Measurements from ENCODE around the gene XAGE1A. TPM values are rescaled to one million over a fixed set of nuclear protein-coding genes. Genes with fewer than 3 reads are reported as not detected.
"Not testable (repeated sequence)": the region's sequence is repeated elsewhere in the genome, so short reads cannot be mapped to it uniquely, and the experiment has no call there.

The XAGE1A gene
- total RNA-seq, 2 donors from 2014 or later: not detected

DNA sequence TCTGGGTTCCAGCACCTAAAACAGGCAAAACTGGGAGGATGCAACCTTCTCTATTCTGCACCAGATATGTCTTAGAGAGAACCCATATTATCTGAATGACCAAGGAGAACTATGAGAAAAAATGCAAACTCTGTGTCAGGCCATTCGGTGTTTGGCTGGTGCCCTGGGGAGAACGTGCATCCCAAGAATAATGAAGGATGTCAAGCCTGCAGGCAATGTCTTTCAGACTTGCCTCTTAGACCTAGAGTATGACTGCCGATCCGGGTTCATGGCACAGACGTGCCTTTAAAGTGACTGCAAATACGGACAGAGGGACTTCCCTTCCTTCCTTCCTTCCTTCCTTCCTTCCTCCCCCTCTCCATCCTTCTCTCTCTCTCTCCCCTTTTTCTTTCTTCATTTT is 14.3 kb downstream of the XAGE1A start:
- no peak overlapping the region for H3K4me3 ChIP-seq
- no peak for ATAC-seq (ENCODE audit: insufficient number of reproducible peaks, low FRiP score, low read depth)

DNA sequence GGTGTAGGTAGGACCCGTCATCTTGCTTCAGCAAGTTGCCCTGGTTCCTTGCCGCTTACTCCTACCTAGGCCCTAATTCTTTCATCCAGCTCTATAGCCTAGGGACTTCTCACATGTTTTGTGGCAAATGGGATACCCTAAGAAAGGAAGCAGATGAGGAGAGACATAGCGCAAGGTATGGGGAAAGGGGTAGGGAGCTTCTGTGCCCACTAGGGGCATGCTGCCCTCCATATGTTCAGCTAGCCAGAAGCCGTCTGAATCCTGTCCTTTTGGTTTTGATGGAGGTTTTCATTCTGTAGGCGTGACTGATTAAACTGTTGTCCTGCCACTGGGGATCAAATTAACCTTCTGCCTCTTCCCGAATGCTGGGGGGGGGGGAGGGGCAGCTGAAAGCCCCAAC is 15.5 kb downstream of the XAGE1A start:
- not testable (repeated sequence) for ATAC-seq (ENCODE audit: insufficient number of reproducible peaks, low FRiP score, low read depth); H3K9me3 ChIP-seq; H3K27me3 ChIP-seq (replicated peaks; ENCODE audit: insufficient read depth); H3K4me3 ChIP-seq; H3K36me3 ChIP-seq; DNase-seq (ENCODE audit: low spot score); H3K27ac ChIP-seq; H3K4me1 ChIP-seq (ENCODE audit: control insufficient read depth in 1 of 2, low read depth in 2 of 2)

More for the DNA sequence above, 14.3 kb downstream of the XAGE1A start:
- Histone ChIP-seq H3K27me3 (replicated peaks; ENCODE audit: insufficient read depth) (no peaks in the 10 kb centered on the region), H3K9me3 (no peaks in the 10 kb centered on the region), H3K4me1 (ENCODE audit: control insufficient read depth in 1 of 2, low read depth in 2 of 2) (no peaks in the 10 kb centered on the region), H3K36me3 (no peaks in the 10 kb centered on the region), H3K27ac (no peak overlapping the region)
- no peak for DNase-seq (ENCODE audit: low spot score)
- TF ChIP-seq, protein P1, sequence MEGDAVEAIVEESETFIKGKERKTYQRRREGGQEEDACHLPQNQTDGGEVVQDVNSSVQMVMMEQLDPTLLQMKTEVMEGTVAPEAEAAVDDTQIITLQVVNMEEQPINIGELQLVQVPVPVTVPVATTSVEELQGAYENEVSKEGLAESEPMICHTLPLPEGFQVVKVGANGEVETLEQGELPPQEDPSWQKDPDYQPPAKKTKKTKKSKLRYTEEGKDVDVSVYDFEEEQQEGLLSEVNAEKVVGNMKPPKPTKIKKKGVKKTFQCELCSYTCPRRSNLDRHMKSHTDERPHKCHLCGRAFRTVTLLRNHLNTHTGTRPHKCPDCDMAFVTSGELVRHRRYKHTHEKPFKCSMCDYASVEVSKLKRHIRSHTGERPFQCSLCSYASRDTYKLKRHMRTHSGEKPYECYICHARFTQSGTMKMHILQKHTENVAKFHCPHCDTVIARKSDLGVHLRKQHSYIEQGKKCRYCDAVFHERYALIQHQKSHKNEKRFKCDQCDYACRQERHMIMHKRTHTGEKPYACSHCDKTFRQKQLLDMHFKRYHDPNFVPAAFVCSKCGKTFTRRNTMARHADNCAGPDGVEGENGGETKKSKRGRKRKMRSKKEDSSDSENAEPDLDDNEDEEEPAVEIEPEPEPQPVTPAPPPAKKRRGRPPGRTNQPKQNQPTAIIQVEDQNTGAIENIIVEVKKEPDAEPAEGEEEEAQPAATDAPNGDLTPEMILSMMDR (IDR thresholded peaks at IDR 0.05): no peak

DNA sequence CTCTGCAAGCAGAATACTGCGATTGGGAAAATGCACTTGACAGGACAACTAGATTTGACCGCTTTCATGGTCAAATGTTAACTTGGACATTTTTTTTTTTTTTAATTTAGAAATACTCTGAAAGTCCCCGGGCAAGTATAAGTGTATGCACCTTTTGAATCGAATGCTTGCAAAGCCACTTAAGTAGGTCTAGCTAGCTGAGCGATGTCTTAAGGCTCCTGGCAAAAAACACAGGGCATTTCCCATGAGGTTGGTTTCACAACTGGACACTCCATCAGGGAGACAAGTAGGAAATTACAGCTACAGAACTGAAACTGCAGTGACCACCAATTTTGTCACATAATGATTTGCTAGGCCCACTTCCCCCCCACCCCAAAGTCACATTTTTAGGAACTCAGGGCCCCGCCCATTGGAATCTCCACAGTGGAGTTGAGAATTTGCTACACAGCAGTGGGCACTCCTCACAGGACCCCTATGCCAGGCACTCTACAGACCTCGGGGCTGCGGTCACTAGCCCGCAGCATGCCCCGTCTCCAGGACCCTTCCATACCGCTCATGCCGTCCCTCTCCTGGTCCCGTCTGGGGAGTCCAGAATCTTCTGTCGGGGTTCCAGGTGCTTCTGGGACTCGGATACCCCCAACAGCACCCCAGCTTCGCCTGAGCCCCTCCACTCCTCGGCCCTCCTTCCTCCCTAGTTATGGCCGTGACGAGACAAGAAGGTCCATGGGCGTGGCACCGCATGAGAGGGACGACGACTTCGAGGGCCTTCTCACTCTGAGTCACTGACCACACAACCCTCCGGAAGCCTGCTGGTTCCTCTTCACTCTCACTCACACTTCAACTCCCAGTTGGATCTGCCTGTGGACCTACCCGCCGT is 20.7 kb downstream of the XAGE1A start:
- not testable (repeated sequence) for H3K9me3 ChIP-seq; H3K27ac ChIP-seq; H3K4me1 ChIP-seq (ENCODE audit: control insufficient read depth in 1 of 2, low read depth in 2 of 2); H3K27me3 ChIP-seq (replicated peaks; ENCODE audit: insufficient read depth); H3K36me3 ChIP-seq; ATAC-seq (ENCODE audit: insufficient number of reproducible peaks, low FRiP score, low read depth); H3K4me3 ChIP-seq; DNase-seq (ENCODE audit: low spot score)

DNA sequence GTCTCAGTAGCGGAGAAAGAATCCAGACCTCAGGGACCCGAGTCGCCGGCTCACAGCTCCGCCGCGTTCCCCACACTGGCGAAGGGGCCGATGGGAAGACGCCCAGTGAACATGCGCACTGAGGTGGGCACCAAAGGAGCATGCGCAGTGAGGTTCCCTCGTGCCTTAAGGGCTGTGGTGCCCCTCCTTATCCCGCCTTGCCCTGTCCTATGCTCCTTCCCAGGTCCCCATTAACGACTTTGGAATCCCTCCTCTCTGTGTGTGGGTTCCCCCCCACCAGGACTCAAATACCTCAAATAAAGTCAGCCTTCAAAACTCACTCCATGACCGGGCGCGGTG is 21.3 kb downstream of the XAGE1A start, which contains the start of gene XAGE1B:
Gene XAGE1B (minus strand): TSS at position 77 of the 339 bp plus-strand sequence. CDS start 1,536 bp downstream, outside the sequence.
- H3K27me3 ChIP-seq (replicated peaks; ENCODE audit: insufficient read depth); H3K36me3 ChIP-seq; ATAC-seq (ENCODE audit: insufficient number of reproducible peaks, low FRiP score, low read depth); H3K4me3 ChIP-seq; H3K27ac ChIP-seq; H3K9me3 ChIP-seq; H3K4me1 ChIP-seq (ENCODE audit: control insufficient read depth in 1 of 2, low read depth in 2 of 2); DNase-seq (ENCODE audit: low spot score): not testable (repeated sequence)

DNA sequence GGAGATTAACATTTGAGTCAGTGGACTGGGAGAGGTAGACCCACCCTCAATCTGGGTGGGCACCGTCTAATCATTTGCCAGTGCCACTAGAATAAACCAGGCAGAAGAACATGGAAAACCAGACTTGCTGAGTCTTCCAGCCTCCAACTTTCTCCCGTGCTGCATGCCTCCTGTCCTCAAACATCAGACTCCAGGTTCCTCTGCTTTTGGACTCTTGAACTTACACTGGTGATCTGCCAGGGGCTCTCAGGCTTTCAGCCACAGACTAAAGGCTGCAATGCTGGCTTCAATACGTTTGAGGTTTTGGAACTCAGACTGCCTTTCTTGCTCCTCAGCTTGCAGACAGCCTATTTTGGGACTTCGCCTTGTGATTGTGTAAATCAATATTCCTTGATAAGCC is 45.4 kb downstream of the XAGE1A start:
- not testable (repeated sequence) for ATAC-seq (ENCODE audit: insufficient number of reproducible peaks, low FRiP score, low read depth); DNase-seq (ENCODE audit: low spot score); H3K27ac ChIP-seq; H3K27me3 ChIP-seq (replicated peaks; ENCODE audit: insufficient read depth); H3K4me1 ChIP-seq (ENCODE audit: control insufficient read depth in 1 of 2, low read depth in 2 of 2); H3K36me3 ChIP-seq; H3K4me3 ChIP-seq; H3K9me3 ChIP-seq

DNA sequence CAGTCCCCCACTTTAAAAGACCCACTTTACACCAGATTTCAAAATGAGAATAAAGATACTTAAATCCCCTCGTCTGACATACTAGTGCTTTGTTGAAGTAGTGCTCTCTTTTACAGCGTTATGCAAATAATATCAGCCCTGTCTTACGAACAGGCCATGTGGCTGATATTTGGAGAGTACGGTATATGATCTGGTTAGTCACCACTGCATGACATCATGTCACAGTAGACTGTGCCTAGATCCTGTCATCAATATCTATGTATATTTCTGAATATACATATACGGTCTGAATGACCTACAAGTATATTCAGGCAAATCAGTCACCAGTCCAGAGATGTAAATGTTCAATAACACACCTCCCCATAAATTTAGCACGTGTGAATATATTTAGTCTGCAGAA is 46.7 kb downstream of the XAGE1A start:
- no peak overlapping the region for H3K27ac ChIP-seq
- H3K36me3 ChIP-seq: no peaks in the 10 kb centered on the region
- no peak for DNase-seq (ENCODE audit: low spot score)
- H3K9me3 ChIP-seq: no peaks in the 10 kb centered on the region
- TF ChIP-seq, protein P1 (IDR thresholded peaks at IDR 0.05): no peak
- H3K4me1 ChIP-seq (ENCODE audit: control insufficient read depth in 1 of 2, low read depth in 2 of 2): no peaks in the 10 kb centered on the region
- no peaks in the 10 kb centered on the region for H3K27me3 ChIP-seq (replicated peaks; ENCODE audit: insufficient read depth)
- H3K4me3 ChIP-seq: no peak overlapping the region
- ATAC-seq (ENCODE audit: insufficient number of reproducible peaks, low FRiP score, low read depth): no peak

DNA sequence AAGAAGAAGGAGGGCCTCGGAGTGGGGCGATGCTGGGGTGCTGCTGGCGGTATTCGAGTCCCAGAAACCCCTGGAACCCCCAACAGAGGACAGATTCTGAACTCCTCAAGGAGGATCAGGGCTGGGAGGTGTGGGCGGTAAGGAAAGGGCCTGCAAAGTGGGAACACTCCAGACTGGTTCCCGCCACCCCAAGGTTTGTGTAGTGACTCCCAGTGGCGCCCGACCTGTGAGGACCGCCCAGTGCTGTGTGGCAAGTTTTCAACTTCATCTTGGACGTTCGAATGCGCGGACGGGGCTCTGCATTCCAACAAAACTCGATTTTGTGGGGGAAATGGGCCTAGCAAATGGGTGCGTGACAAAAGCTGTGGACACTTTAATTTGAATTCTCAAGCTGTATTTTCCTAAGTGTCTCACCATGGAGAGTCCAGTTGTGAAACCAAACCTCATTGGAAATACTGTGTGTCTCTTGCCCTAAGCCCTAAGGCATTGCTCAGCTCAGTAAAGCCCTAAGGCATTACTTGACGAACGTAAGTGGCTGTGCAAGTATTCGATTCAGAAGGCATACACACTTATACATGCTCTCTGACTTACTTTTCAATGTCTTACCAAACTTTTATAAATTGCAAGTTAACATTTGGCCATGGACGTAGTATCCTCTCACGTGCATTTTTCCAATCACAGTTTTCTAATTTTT is 48.7 kb downstream of the XAGE1A start:
- DNase-seq (ENCODE audit: low spot score) (no peak), ATAC-seq (ENCODE audit: insufficient number of reproducible peaks, low FRiP score, low read depth) (no peak)
- no peak overlapping the region for H3K4me3 ChIP-seq
- TF ChIP-seq, protein P1 (IDR thresholded peaks at IDR 0.05): no peak
- no peaks in the 10 kb centered on the region for H3K27me3 ChIP-seq (replicated peaks; ENCODE audit: insufficient read depth)
- H3K4me1 ChIP-seq (ENCODE audit: control insufficient read depth in 1 of 2, low read depth in 2 of 2): no peaks in the 10 kb centered on the region
- H3K36me3 ChIP-seq: no peaks in the 10 kb centered on the region
- no peak overlapping the region for H3K27ac ChIP-seq
- H3K9me3 ChIP-seq: no peaks in the 10 kb centered on the region

DNA sequence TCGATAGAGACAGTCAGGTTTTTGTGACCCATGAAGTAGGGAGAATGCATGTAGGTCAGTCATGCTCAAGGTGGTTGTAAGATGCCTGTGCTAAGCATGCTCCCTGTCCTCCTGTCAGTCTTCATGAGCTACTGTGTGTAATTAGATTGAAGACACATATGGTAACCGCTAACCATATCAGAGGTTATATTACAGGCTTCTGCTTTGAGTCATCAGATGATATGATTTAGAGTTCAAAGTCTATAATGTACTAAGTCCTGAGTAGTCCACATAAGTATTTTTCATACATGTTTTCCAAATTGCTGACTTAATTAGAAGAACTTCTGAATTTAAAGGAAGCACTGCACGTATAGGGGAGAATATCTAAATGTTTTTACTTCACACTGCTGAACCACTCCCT is 53.2 kb downstream of the XAGE1A start:
- H3K27me3 ChIP-seq (replicated peaks; ENCODE audit: insufficient read depth); H3K36me3 ChIP-seq; ATAC-seq (ENCODE audit: insufficient number of reproducible peaks, low FRiP score, low read depth); H3K4me3 ChIP-seq; DNase-seq (ENCODE audit: low spot score); H3K27ac ChIP-seq; H3K4me1 ChIP-seq (ENCODE audit: control insufficient read depth in 1 of 2, low read depth in 2 of 2); H3K9me3 ChIP-seq: not testable (repeated sequence)

Measured in thoracic aorta (tissue), 2 donors.